ENCODE data around the gene CNN1. TPM values are rescaled to one million over a fixed set of nuclear protein-coding genes. Genes with fewer than 3 reads are reported as not detected.

CNN1 gene
- total RNA-seq, 2 experiments from 2014 or later = not detected

- CTCF ChIA-PET = interaction anchor here (1.2 kb wide), 1 partner anchor 16 kb away, joined by 3 read pairs; no protein-coding TSS in a partner anchor
- peak overlapping the region; percentile 86 for H3K4me3 Mint-ChIP-seq
- ATAC-seq (no peak), DNase-seq (no peak)
- H3K36me3 Mint-ChIP-seq (ENCODE audit: low read depth) = peaks cover 20% of the 10 kb centered on the region
- H3K4me1 Mint-ChIP-seq (ENCODE audit: low read depth) = peaks cover 12% of the 10 kb centered on the region
- no peaks in the 10 kb centered on the region for H3K9me3 Mint-ChIP-seq
- intact Hi-C loops (cut with micrococcal nuclease) = no loop called here
- no peaks in the 10 kb centered on the region for H3K27me3 Mint-ChIP-seq
- POLR2A ChIA-PET = interaction anchor here (0.9 to 1.8 kb wide), 4 partner anchors 11 to 53 kb away, joined by 3 to 8 read pairs (median 4); partner anchors contain the start of genes ECSIT and ELOF1
- peak overlapping the region; percentile 91 for H3K27ac Mint-ChIP-seq
- no peak for TF ChIP-seq CTCF (IDR thresholded peaks at IDR 0.05)
These were observed 31.7 kb upstream of the CNN1 start for GRCh38 chr19:11506967-11507366.

- ChIA-PET POLR2A (interaction anchor here (1.1 to 1.8 kb wide), 2 partner anchors 25 to 52 kb away, joined by 4 to 8 read pairs; partner anchors contain the start of gene ELOF1), CTCF (interaction anchor here (1.2 kb wide), 1 partner anchor 15 kb away, joined by 3 read pairs; no protein-coding TSS in a partner anchor)
- no peaks in the 10 kb centered on the region for H3K27me3 Mint-ChIP-seq
- peaks cover 20% of the 10 kb centered on the region for H3K36me3 Mint-ChIP-seq (ENCODE audit: low read depth)
- ATAC-seq = no peak
- DNase-seq = no peak
- peak overlapping the region; percentile 25 for H3K27ac Mint-ChIP-seq
- TF ChIP-seq CTCF (IDR thresholded peaks at IDR 0.05) = no peak
- peak overlapping the region; percentile 86 for H3K4me3 Mint-ChIP-seq
- H3K4me1 Mint-ChIP-seq (ENCODE audit: low read depth) = peaks cover 12% of the 10 kb centered on the region
- H3K9me3 Mint-ChIP-seq = no peaks in the 10 kb centered on the region
- intact Hi-C loops (cut with micrococcal nuclease) = no loop called here
These were observed 31.1 kb upstream of the CNN1 start for GRCh38 chr19:11507370-11508078.

GRCh38 chr19:11510444-11510843 lies 28.2 kb upstream of the CNN1 start:
- POLR2A ChIA-PET = interaction anchor here (1.0 kb wide), 1 partner anchor 18 kb away, joined by 3 read pairs; no protein-coding TSS in a partner anchor
- no peaks in the 10 kb centered on the region for H3K27me3 Mint-ChIP-seq
- H3K36me3 Mint-ChIP-seq (ENCODE audit: low read depth) = peaks cover 22% of the 10 kb centered on the region
- H3K4me3 Mint-ChIP-seq = no peak overlapping the region
- no peak for ATAC-seq
- intact Hi-C loops (cut with micrococcal nuclease) = no loop called here
- CTCF ChIA-PET = no interaction called here
- H3K9me3 Mint-ChIP-seq = no peaks in the 10 kb centered on the region
- no peak for DNase-seq
- no peak overlapping the region for H3K27ac Mint-ChIP-seq
- TF ChIP-seq CTCF (IDR thresholded peaks at IDR 0.05) = no peak
- peaks cover 5% of the 10 kb centered on the region for H3K4me1 Mint-ChIP-seq (ENCODE audit: low read depth)

GRCh38 chr19:11513946-11514345 lies 24.7 kb upstream of the CNN1 start:
- CTCF ChIA-PET = no interaction called here
- no peaks in the 10 kb centered on the region for H3K9me3 Mint-ChIP-seq

More at GRCh38 chr19:11513946-11514345, 24.7 kb upstream of the CNN1 start:
- DNase-seq (no peak), ATAC-seq (no peak)
- H3K4me1 Mint-ChIP-seq (ENCODE audit: low read depth) = no peaks in the 10 kb centered on the region
- peaks cover 19% of the 10 kb centered on the region for H3K36me3 Mint-ChIP-seq (ENCODE audit: low read depth)
- intact Hi-C loops (cut with micrococcal nuclease) = no loop called here
- no peak for TF ChIP-seq CTCF (IDR thresholded peaks at IDR 0.05)
- H3K27ac Mint-ChIP-seq = no peak overlapping the region
- POLR2A ChIA-PET = no interaction called here
- H3K4me3 Mint-ChIP-seq = no peak overlapping the region
- no peaks in the 10 kb centered on the region for H3K27me3 Mint-ChIP-seq
